ENCODE results near the gene RAF1. TPM values are rescaled to one million over a fixed set of nuclear protein-coding genes. Genes with fewer than 3 reads are reported as not detected.

Gene RAF1
- total RNA-seq, 1 experiment from 2014 or later: 89.5 TPM

DNA sequence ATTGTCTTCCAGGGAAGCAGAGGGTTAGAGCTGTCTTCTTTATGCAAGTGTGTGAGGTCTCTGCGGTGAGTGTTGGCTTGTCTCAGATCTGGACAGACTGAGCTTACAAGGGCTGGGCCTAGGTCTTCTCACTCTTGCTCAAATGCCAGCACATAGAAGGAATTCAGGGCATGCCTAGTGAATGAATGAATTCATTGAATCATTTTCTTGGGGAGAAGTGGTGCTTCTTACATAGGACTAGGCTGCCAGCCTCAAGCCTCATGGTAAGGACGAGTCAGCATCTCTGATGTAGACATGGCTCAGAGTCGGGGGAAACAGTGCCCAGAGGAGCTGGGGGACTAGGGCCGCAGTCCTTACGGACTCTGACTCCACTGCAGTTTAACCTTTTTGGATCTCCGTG is 89.8 kb downstream of the RAF1 start:
- Histone ChIP-seq H3K4me1 (ENCODE audit: low read length) (no peaks in the 10 kb centered on the region), H3K4me3 (ENCODE audit: low read length) (no peak overlapping the region), H3K9me2 (replicated peaks; ENCODE audit: insufficient read depth, low read length) (no peaks in the 10 kb centered on the region), H3K79me2 (ENCODE audit: low read length) (0 out of 2 replicates have a peak, but pooled peaks cover 2% of the 10 kb centered on the region), H2AFZ (ENCODE audit: low read length) (no peak overlapping the region), H3K9me3 (ENCODE audit: low read length) (no peaks in the 10 kb centered on the region), H3K9ac (ENCODE audit: low read length) (no peak overlapping the region), H4K20me1 (ENCODE audit: insufficient read depth, low read depth, low read length) (no peaks in the 10 kb centered on the region), H3K36me3 (ENCODE audit: insufficient read depth, low read length) (peaks cover 22% of the 10 kb centered on the region), H3K4me2 (ENCODE audit: low read depth, low read length, poor library complexity, severe bottlenecking) (no peak overlapping the region), H3K27ac (ENCODE audit: low read length) (no peak overlapping the region), H3K27me3 (ENCODE audit: low read length) (no peaks in the 10 kb centered on the region)
- no peak for DNase-seq

- H3K9me3 ChIP-seq (ENCODE audit: low read length): no peaks in the 10 kb centered on the region
- H3K9ac ChIP-seq (ENCODE audit: low read length): no peak overlapping the region
- no peak overlapping the region for H3K4me3 ChIP-seq (ENCODE audit: low read length)
- no peak overlapping the region for H3K4me2 ChIP-seq (ENCODE audit: low read depth, low read length, poor library complexity, severe bottlenecking)
- no peaks in the 10 kb centered on the region for H3K4me1 ChIP-seq (ENCODE audit: low read length)
- no peaks in the 10 kb centered on the region for H3K9me2 ChIP-seq (replicated peaks; ENCODE audit: insufficient read depth, low read length)
- peaks cover 22% of the 10 kb centered on the region for H3K79me2 ChIP-seq (ENCODE audit: low read length)
- H2AFZ ChIP-seq (ENCODE audit: low read length): no peak overlapping the region
- H3K27me3 ChIP-seq (ENCODE audit: low read length): no peaks in the 10 kb centered on the region
- no peak overlapping the region for H3K27ac ChIP-seq (ENCODE audit: low read length)
- DNase-seq: no peak
- H3K36me3 ChIP-seq (ENCODE audit: insufficient read depth, low read length): peaks cover 25% of the 10 kb centered on the region
- H4K20me1 ChIP-seq (ENCODE audit: insufficient read depth, low read depth, low read length): no peaks in the 10 kb centered on the region
These were observed 91.9 kb downstream of the RAF1 start for GRCh38 chr3:12571986-12572385.

DNA sequence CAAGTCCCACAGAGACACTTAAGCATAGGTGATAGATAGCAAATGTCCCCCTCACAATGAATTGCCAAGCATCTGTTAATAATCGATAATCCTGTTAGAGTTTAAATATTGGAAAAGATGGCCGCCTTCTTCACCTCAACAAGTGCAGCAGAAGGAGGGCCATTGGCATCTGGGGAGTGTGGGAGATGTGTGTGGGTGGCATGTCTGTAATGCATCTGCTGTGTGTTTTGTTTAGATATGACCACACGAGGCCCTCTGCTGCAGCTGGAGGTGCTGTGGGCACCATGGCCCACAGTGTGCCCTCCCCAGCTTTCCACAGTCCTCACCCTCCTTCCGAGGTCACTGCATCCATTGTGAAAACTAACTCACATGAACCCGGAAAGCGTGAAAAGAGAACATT is 94.1 kb downstream of the RAF1 start:
- H3K9ac ChIP-seq (ENCODE audit: low read length): no peak overlapping the region
- no peak overlapping the region for H3K27ac ChIP-seq (ENCODE audit: low read length)
- H3K4me2 ChIP-seq (ENCODE audit: low read depth, low read length, poor library complexity, severe bottlenecking): no peak overlapping the region
- H4K20me1 ChIP-seq (ENCODE audit: insufficient read depth, low read depth, low read length): no peaks in the 10 kb centered on the region
- no peaks in the 10 kb centered on the region for H3K4me1 ChIP-seq (ENCODE audit: low read length)
- peaks cover 12% of the 10 kb centered on the region; the same call in 1 of the 2 replicates for H3K9me3 ChIP-seq (ENCODE audit: low read length)
- no peak overlapping the region for H3K4me3 ChIP-seq (ENCODE audit: low read length)
- H3K27me3 ChIP-seq (ENCODE audit: low read length): no peaks in the 10 kb centered on the region
- DNase-seq: no peak
- H3K79me2 ChIP-seq (ENCODE audit: low read length): peaks cover 43% of the 10 kb centered on the region
- H2AFZ ChIP-seq (ENCODE audit: low read length): no peak overlapping the region
- no peaks in the 10 kb centered on the region for H3K9me2 ChIP-seq (replicated peaks; ENCODE audit: insufficient read depth, low read length)
- peaks cover 31% of the 10 kb centered on the region for H3K36me3 ChIP-seq (ENCODE audit: insufficient read depth, low read length)

DNA sequence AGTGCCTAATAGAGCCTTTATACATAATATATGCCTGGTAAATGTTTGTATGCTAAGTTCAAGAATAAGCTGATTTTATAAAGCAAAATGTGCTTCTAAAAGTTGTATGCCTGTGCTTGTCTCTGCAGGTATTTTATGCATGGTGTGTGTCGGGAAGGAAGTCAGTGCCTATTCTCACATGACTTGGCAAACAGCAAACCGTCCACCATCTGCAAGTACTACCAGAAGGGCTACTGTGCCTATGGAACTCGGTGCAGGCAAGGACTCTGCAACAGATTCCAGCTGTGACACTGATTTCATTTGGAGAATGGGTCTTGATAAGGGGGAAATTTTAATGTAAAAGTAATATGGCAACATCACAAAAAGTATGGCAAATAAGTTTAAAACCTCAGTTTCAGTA is 95.2 kb downstream of the RAF1 start:
- Histone ChIP-seq H3K36me3 (ENCODE audit: insufficient read depth, low read length) (peaks cover 31% of the 10 kb centered on the region), H3K27me3 (ENCODE audit: low read length) (no peaks in the 10 kb centered on the region), H4K20me1 (ENCODE audit: insufficient read depth, low read depth, low read length) (no peaks in the 10 kb centered on the region), H3K4me2 (ENCODE audit: low read depth, low read length, poor library complexity, severe bottlenecking) (no peak overlapping the region), H3K4me1 (ENCODE audit: low read length) (no peaks in the 10 kb centered on the region), H3K4me3 (ENCODE audit: low read length) (no peak overlapping the region), H3K9me3 (ENCODE audit: low read length) (peaks cover 12% of the 10 kb centered on the region; the same call in 1 of the 2 replicates), H3K79me2 (ENCODE audit: low read length) (peaks cover 54% of the 10 kb centered on the region), H2AFZ (ENCODE audit: low read length) (no peak overlapping the region), H3K9me2 (replicated peaks; ENCODE audit: insufficient read depth, low read length) (no peaks in the 10 kb centered on the region), H3K27ac (ENCODE audit: low read length) (no peak overlapping the region), H3K9ac (ENCODE audit: low read length) (no peak overlapping the region)
- no peak for DNase-seq

GRCh38 chr3:12566976-12567375 is 96.9 kb downstream of the RAF1 start:
- Histone ChIP-seq H4K20me1 (ENCODE audit: insufficient read depth, low read depth, low read length) (no peaks in the 10 kb centered on the region), H3K4me1 (ENCODE audit: low read length) (peaks cover 4% of the 10 kb centered on the region), H3K36me3 (ENCODE audit: insufficient read depth, low read length) (peaks cover 21% of the 10 kb centered on the region), H3K9me3 (ENCODE audit: low read length) (peaks cover 12% of the 10 kb centered on the region; the same call in 1 of the 2 replicates), H3K27me3 (ENCODE audit: low read length) (no peaks in the 10 kb centered on the region), H3K79me2 (ENCODE audit: low read length) (peaks cover 70% of the 10 kb centered on the region), H3K4me3 (ENCODE audit: low read length) (no peak overlapping the region), H3K27ac (ENCODE audit: low read length) (no peak overlapping the region), H3K4me2 (ENCODE audit: low read depth, low read length, poor library complexity, severe bottlenecking) (no peak overlapping the region), H2AFZ (ENCODE audit: low read length) (no peak overlapping the region), H3K9me2 (replicated peaks; ENCODE audit: insufficient read depth, low read length) (no peaks in the 10 kb centered on the region), H3K9ac (ENCODE audit: low read length) (no peak overlapping the region)
- no peak for DNase-seq

DNA sequence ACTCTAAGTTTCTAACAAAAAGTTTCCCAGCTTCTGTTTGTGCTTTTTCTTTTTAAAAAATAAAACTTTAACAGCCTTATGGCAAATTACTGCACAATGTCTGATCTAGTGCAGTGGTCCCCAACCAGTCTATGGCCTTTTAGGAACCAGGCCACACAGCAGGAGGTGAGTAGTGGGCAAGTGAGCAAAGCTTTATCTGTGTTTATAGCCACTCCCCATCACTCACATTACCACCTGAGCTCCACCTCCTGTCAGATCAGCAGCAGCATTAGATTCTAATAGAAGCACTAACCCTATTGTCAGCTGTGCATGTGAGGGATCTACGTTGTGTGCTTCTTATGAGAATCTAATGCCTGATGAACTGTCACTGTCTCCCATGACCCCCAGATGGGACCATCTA is 101.5 kb downstream of the RAF1 start:
- Histone ChIP-seq H3K27ac (ENCODE audit: low read length) (no peak overlapping the region), H3K9me3 (ENCODE audit: low read length) (peaks cover 12% of the 10 kb centered on the region; the same call in 1 of the 2 replicates), H3K27me3 (ENCODE audit: low read length) (no peaks in the 10 kb centered on the region), H3K4me2 (ENCODE audit: low read depth, low read length, poor library complexity, severe bottlenecking) (no peak overlapping the region), H2AFZ (ENCODE audit: low read length) (no peak overlapping the region), H3K4me1 (ENCODE audit: low read length) (peaks cover 43% of the 10 kb centered on the region), H3K9me2 (replicated peaks; ENCODE audit: insufficient read depth, low read length) (no peaks in the 10 kb centered on the region), H3K4me3 (ENCODE audit: low read length) (no peak overlapping the region), H3K36me3 (ENCODE audit: insufficient read depth, low read length) (peaks cover 12% of the 10 kb centered on the region), H3K79me2 (ENCODE audit: low read length) (peaks cover 98% of the 10 kb centered on the region), H3K9ac (ENCODE audit: low read length) (no peak overlapping the region), H4K20me1 (ENCODE audit: insufficient read depth, low read depth, low read length) (peaks cover 28% of the 10 kb centered on the region)
- no peak for DNase-seq

- no peak overlapping the region for H3K4me3 ChIP-seq (ENCODE audit: low read length)
- no peaks in the 10 kb centered on the region for H3K27me3 ChIP-seq (ENCODE audit: low read length)
- H3K4me2 ChIP-seq (ENCODE audit: low read depth, low read length, poor library complexity, severe bottlenecking): peak overlapping the region; percentile 87
- H3K9me3 ChIP-seq (ENCODE audit: low read length): peaks cover 12% of the 10 kb centered on the region; the same call in 1 of the 2 replicates
- H4K20me1 ChIP-seq (ENCODE audit: insufficient read depth, low read depth, low read length): peaks cover 28% of the 10 kb centered on the region
- peaks cover 46% of the 10 kb centered on the region for H3K4me1 ChIP-seq (ENCODE audit: low read length)
- no peak overlapping the region for H3K9ac ChIP-seq (ENCODE audit: low read length)
- peaks cover 6% of the 10 kb centered on the region for H3K36me3 ChIP-seq (ENCODE audit: insufficient read depth, low read length)
- peak overlapping the region; percentile 78 for H3K27ac ChIP-seq (ENCODE audit: low read length)
- DNase-seq: no peak
- H2AFZ ChIP-seq (ENCODE audit: low read length): no peak overlapping the region
- no peaks in the 10 kb centered on the region for H3K9me2 ChIP-seq (replicated peaks; ENCODE audit: insufficient read depth, low read length)
- peaks cover 93% of the 10 kb centered on the region for H3K79me2 ChIP-seq (ENCODE audit: low read length)
These were observed 102.5 kb downstream of the RAF1 start for GRCh38 chr3:12561397-12561796.

GRCh38 chr3:12560505-12561190 is 103.3 kb downstream of the RAF1 start:
- Histone ChIP-seq H3K4me3 (ENCODE audit: low read length) (peak overlapping the region; percentile 80; the same call in 1 of the 2 replicates), H3K9me2 (replicated peaks; ENCODE audit: insufficient read depth, low read length) (no peaks in the 10 kb centered on the region), H3K79me2 (ENCODE audit: low read length) (peaks cover 86% of the 10 kb centered on the region), H3K9ac (ENCODE audit: low read length) (peak overlapping the region; percentile 97), H3K4me2 (ENCODE audit: low read depth, low read length, poor library complexity, severe bottlenecking) (peak overlapping the region; percentile 87), H3K27me3 (ENCODE audit: low read length) (no peaks in the 10 kb centered on the region), H4K20me1 (ENCODE audit: insufficient read depth, low read depth, low read length) (peaks cover 28% of the 10 kb centered on the region), H3K27ac (ENCODE audit: low read length) (peak overlapping the region; percentile 78), H2AFZ (ENCODE audit: low read length) (no peak overlapping the region), H3K36me3 (ENCODE audit: insufficient read depth, low read length) (peaks cover under 1% of the 10 kb centered on the region; the same call in 1 of the 2 replicates), H3K4me1 (ENCODE audit: low read length) (peaks cover 52% of the 10 kb centered on the region), H3K9me3 (ENCODE audit: low read length) (peaks cover 4% of the 10 kb centered on the region; the same call in 1 of the 2 replicates)
- DNase-seq: peak; percentile 79
